ENCODE results near the gene PI4K2A. TPM values are rescaled to one million over a fixed set of nuclear protein-coding genes. Genes with fewer than 3 reads are reported as not detected.
A peak's percentile ranks its signal among the peaks of the same experiment; 100 is the strongest.
"Not testable (repeated sequence)": the region's sequence is repeated elsewhere in the genome, so short reads cannot be mapped to it uniquely, and the experiment has no call there.

Gene PI4K2A
- total and polyA plus RNA-seq, 4 experiments from 2014 or later = 8.5 to 9.9 (median 9.2) TPM

DNA sequence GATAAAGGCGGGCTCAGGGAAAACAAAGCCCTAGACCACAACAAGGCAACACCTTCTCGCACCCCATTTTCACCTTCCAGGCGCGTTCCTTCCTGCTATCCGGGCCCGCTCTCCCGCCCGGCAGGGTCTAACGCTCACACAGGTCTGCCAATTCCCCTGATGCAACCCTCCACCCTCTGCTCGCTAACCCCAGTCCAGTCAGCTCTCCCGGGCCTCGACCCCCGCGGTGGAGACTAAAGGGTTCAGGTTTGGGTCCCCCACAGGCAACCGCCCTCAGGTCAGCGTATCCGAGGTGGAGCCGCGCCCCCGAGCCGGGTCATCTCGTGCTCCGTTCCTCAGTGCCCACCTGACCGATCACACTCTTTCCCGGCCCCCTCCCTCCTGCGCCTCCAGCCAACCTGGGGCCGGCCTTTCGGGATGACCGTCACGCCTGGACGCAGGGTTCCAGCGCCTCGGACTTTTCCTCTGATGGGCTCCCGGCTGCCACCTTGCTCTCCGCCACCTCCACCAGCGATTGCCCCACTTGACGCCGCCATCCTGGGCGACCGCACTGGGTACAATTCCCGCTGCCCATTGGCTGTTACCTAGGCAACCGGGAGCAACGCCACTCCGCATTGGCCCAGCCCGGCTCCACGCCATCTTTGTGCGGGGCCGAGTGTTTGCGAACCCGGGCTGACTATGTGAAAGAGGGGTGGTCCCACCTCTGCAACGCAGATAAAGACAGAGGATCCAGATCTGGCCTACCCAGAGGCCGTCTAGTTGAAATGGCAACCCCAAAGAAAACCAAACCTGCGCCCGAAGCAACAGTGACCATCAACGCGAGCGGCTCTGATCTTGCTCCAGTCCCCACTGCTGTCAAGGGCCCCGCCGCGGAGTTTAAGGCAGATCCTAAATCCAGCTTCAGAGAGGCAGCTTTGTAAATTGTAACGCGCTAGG, 7.3 kb upstream of the PI4K2A start, which contains the start of gene MORN4:
Gene MORN4 (minus strand): TSS at position 552 of the 936 bp plus-strand sequence. CDS start 13,847 bp downstream, outside the sequence.
- Histone ChIP-seq H3K9me3 (ENCODE audit: control insufficient read depth in 1 of 2, low read length in 2 of 2) (no peaks in the 10 kb centered on the region), H3K4me1 (ENCODE audit: insufficient read depth, low read length) (peaks cover 10% of the 10 kb centered on the region), H3K36me3 (ENCODE audit: insufficient read depth, low read length) (no peaks in the 10 kb centered on the region), H3K27me3 (ENCODE audit: insufficient read depth, low read length) (no peaks in the 10 kb centered on the region), H3K27ac (ENCODE audit: low read depth, low read length) (peak within 1 kb of the TSS; percentile 36), H3K4me3 (ENCODE audit: low read length in 2 of 2) (peak within 1 kb of the TSS; percentile 53 to 55)
- H3K4me3 Mint-ChIP-seq = peak within 1 kb of the TSS; percentile 92 to 99 (median 97)
- ChIA-PET CTCF (ENCODE audit: partially characterized antibody) (interaction anchor here (0.8 kb wide), 1 partner anchor 16 kb away, joined by 3 read pairs; no protein-coding TSS in a partner anchor), POLR2A (ENCODE audit: partially characterized antibody) (interaction anchor here (0.6 to 1.3 kb wide), 4 partner anchors 8 to 232 kb away, joined by 3 to 5 read pairs (median 4); partner anchors contain the start of gene RRP12)
- no peaks in the 10 kb centered on the region for H3K27me3 Mint-ChIP-seq
- peaks cover 0 to 5% of the 10 kb centered on the region in 2 donors for H3K36me3 Mint-ChIP-seq
- intact Hi-C loops (cut with micrococcal nuclease) = loop anchor here (1.0 to 5.0 kb wide), 4 partner anchors 54 to 206 kb away; partner anchors contain the start of genes AVPI1, EXOSC1, MMS19 and PGAM1
- peak; percentile 91 to 92 (median 91) for DNase-seq
- peak within 1 kb of the TSS; percentile 83 to 97 (median 91) for H3K27ac Mint-ChIP-seq
- peaks cover 0 to 4% (median 0%) of the 10 kb centered on the region in 8 donors for H3K9me3 Mint-ChIP-seq
- H3K4me1 Mint-ChIP-seq = peaks cover 7 to 19% (median 14%) of the 10 kb centered on the region in 4 donors

DNA sequence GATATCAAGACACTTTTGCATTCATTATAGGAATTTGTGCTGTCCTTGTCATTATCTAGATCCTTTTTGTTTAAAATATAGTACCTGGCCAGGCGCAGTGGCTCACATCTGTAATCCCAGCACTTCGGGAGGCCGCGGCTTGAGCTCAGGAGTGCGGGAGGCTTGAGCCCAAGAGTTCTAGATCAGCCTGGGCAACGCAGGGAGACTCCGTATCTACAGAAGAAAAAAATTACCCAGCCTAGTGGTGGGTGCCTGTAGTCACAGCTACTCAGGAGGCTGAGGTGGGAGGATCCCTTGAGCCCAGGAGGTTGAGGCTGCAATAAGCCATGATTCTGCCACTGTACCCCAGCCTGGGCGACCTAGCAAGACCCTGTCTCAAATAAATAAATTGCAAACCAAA, 6.5 kb upstream of the PI4K2A start:
- intact Hi-C loops (cut with micrococcal nuclease) = loop anchor here (1.0 to 5.0 kb wide), 4 partner anchors 53 to 207 kb away; partner anchors contain the start of genes AVPI1, EXOSC1, MMS19 and PGAM1

GRCh38 chr10:97635577-97635976, 4.9 kb upstream of the PI4K2A start:
- no peaks in the 10 kb centered on the region for H3K9me3 ChIP-seq (ENCODE audit: control insufficient read depth in 1 of 2, low read length in 2 of 2)
- POLR2A ChIA-PET (ENCODE audit: partially characterized antibody) = no interaction called here

More for the DNA sequence above, 6.5 kb upstream of the PI4K2A start:
- H3K4me1 Mint-ChIP-seq = peaks cover 7 to 19% (median 14%) of the 10 kb centered on the region in 4 donors
- Histone ChIP-seq H3K36me3 (ENCODE audit: insufficient read depth, low read length) (no peaks in the 10 kb centered on the region), H3K9me3 (ENCODE audit: control insufficient read depth in 1 of 2, low read length in 2 of 2) (no peaks in the 10 kb centered on the region), H3K27me3 (ENCODE audit: insufficient read depth, low read length) (no peaks in the 10 kb centered on the region), H3K27ac (ENCODE audit: low read depth, low read length) (peak overlapping the region; percentile 36), H3K4me1 (ENCODE audit: insufficient read depth, low read length) (peaks cover 10% of the 10 kb centered on the region), H3K4me3 (ENCODE audit: low read length in 2 of 2) (peak overlapping the region; percentile 53 to 55)
- peak overlapping the region; percentile 61 to 97 (median 91) for H3K27ac Mint-ChIP-seq
- H3K27me3 Mint-ChIP-seq = no peaks in the 10 kb centered on the region
- peaks cover 0 to 4% (median 0%) of the 10 kb centered on the region in 8 donors for H3K9me3 Mint-ChIP-seq
- ChIA-PET POLR2A (ENCODE audit: partially characterized antibody) (interaction anchor here (0.6 to 1.0 kb wide), 2 partner anchors 15 to 24 kb away, joined by 3 read pairs; no protein-coding TSS in a partner anchor), CTCF (ENCODE audit: partially characterized antibody) (interaction anchor here (0.8 kb wide), 1 partner anchor 16 kb away, joined by 3 read pairs; no protein-coding TSS in a partner anchor)
- DNase-seq = peak in 4 of 5 donors; percentile 12 to 14 (median 14)
- peak overlapping the region; percentile 92 to 99 (median 97) for H3K4me3 Mint-ChIP-seq
- peaks cover 0 to 5% of the 10 kb centered on the region in 2 donors for H3K36me3 Mint-ChIP-seq

DNA sequence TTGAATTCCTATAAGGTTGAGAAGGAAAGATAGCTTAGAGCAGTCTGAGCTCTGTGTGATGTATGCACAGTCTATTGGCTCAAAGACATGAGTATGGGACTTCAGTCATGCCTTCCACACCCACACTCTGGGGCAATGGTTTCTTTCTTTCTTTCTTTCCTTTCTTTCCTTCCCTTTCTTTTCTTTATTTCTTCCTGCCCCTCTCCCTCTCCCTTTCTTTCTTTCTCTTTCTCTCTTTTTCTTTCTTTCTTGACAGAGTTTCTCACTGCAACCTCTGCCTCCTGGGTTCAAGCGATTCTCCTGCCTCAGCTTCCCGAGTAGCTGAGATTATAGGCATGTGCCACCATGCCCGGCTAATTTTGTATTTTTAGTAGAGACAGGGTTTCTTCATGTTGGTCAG, 1.4 kb upstream of the PI4K2A start:
- H3K4me3 Mint-ChIP-seq; H3K27ac ChIP-seq (ENCODE audit: low read depth, low read length); CTCF ChIA-PET (ENCODE audit: partially characterized antibody); H3K4me3 ChIP-seq (ENCODE audit: low read length in 2 of 2); H3K9me3 ChIP-seq (ENCODE audit: control insufficient read depth in 1 of 2, low read length in 2 of 2); H3K27me3 Mint-ChIP-seq; H3K9me3 Mint-ChIP-seq; H3K36me3 ChIP-seq (ENCODE audit: insufficient read depth, low read length); H3K27me3 ChIP-seq (ENCODE audit: insufficient read depth, low read length); DNase-seq; intact Hi-C loops (cut with micrococcal nuclease); H3K36me3 Mint-ChIP-seq: not testable (repeated sequence)
- POLR2A ChIA-PET (ENCODE audit: partially characterized antibody) = interaction anchor here (1.9 kb wide), 1 partner anchor 10 kb away, joined by 11 read pairs; no protein-coding TSS in a partner anchor
- peaks cover 15% of the 10 kb centered on the region for H3K4me1 ChIP-seq (ENCODE audit: insufficient read depth, low read length)
- Mint-ChIP-seq H3K27ac (peak overlapping the region in 1 of 7 donors; percentile 3), H3K4me1 (peaks cover 17 to 31% (median 21%) of the 10 kb centered on the region in 4 donors)

More at GRCh38 chr10:97635577-97635976, 4.9 kb upstream of the PI4K2A start:
- Histone ChIP-seq H3K4me1 (ENCODE audit: insufficient read depth, low read length) (peaks cover 10% of the 10 kb centered on the region), H3K4me3 (ENCODE audit: low read length in 2 of 2) (no peak overlapping the region), H3K27me3 (ENCODE audit: insufficient read depth, low read length) (no peaks in the 10 kb centered on the region), H3K27ac (ENCODE audit: low read depth, low read length) (no peak overlapping the region), H3K36me3 (ENCODE audit: insufficient read depth, low read length) (no peaks in the 10 kb centered on the region)
- no peak for DNase-seq
- Mint-ChIP-seq H3K4me1 (peaks cover 11 to 25% (median 18%) of the 10 kb centered on the region in 4 donors), H3K36me3 (peaks cover 0 to 7% of the 10 kb centered on the region in 2 donors), H3K4me3 (no peak overlapping the region), H3K9me3 (peaks cover 0 to 4% (median 0%) of the 10 kb centered on the region in 8 donors), H3K27ac (no peak overlapping the region), H3K27me3 (no peaks in the 10 kb centered on the region)
- intact Hi-C loops (cut with micrococcal nuclease) = no loop called here
- CTCF ChIA-PET (ENCODE audit: partially characterized antibody) = interaction anchor here (1.6 kb wide), 1 partner anchor 66 kb away, joined by 4 read pairs; no protein-coding TSS in a partner anchor

- Histone ChIP-seq H3K27ac (ENCODE audit: low read depth, low read length) (peak overlapping the region; percentile 68), H3K9me3 (ENCODE audit: control insufficient read depth in 1 of 2, low read length in 2 of 2) (no peaks in the 10 kb centered on the region), H3K4me3 (ENCODE audit: low read length in 2 of 2) (peak overlapping the region; percentile 83 to 97), H3K36me3 (ENCODE audit: insufficient read depth, low read length) (no peaks in the 10 kb centered on the region), H3K4me1 (ENCODE audit: insufficient read depth, low read length) (peaks cover 15% of the 10 kb centered on the region), H3K27me3 (ENCODE audit: insufficient read depth, low read length) (no peaks in the 10 kb centered on the region)
- POLR2A ChIA-PET (ENCODE audit: partially characterized antibody) = interaction anchor here (1.0 to 2.8 kb wide), 7 partner anchors 8 to 349 kb away, joined by 4 to 23 read pairs (median 5); partner anchors contain the start of genes ARHGAP19, AVPI1, MORN4 and RRP12
- Mint-ChIP-seq H3K27ac (peak overlapping the region; percentile 77 to 97 (median 91)), H3K4me1 (peaks cover 17 to 29% (median 24%) of the 10 kb centered on the region in 4 donors), H3K36me3 (peaks cover 8 to 20% of the 10 kb centered on the region in 2 donors), H3K9me3 (no peaks in the 10 kb centered on the region), H3K27me3 (no peaks in the 10 kb centered on the region), H3K4me3 (peak overlapping the region; percentile 94 to 99 (median 97))
- CTCF ChIA-PET (ENCODE audit: partially characterized antibody) = interaction anchor here (0.5 to 1.0 kb wide), 2 partner anchors 62 to 68 kb away, joined by 3 read pairs; no protein-coding TSS in a partner anchor
- DNase-seq = peak in 4 of 5 donors; percentile 4 to 43 (median 18)
- intact Hi-C loops (cut with micrococcal nuclease) = loop anchor here (1.0 to 10.0 kb wide), 4 partner anchors 46 to 1056 kb away; partner anchors contain the start of genes AVPI1, MMS19, RRP12 and TM9SF3
Observed at GRCh38 chr10:97640868-97641811, 669 bp downstream of the PI4K2A start.

DNA sequence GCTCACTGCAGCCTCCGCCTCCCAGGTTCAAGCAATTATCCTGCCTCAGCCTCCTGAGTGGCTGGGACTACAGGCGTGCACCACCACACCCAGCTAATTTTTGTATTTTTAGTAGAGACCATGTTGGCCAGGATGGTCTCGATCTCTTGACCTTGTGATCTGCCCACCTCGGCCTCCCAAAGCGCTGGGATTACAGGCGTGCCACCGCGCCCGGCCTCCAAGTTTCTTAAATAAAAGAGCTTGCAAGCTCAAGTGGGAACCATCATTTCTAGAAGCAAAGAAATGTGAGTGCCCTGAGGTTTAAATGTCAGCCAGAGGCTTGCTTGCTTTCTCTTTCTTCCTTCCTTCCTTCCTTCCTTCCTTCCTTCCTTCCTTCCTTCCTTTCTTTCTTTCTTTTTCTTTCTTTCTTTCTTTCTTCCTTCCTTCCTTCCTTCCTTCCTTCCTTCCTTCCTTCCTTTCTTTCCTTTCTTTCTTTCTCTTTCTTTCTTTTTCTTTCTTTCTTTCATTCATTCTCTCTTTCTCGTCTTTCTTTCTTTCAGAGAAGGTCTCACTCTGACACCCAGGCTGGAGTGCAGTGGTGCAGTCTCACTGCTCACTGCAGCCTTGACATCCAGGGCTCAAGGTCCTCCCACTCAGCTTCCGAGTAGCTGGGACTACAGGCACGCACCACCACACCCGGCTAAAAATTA, 2.1 kb downstream of the PI4K2A start:
- H3K36me3 Mint-ChIP-seq = peaks cover 8 to 22% of the 10 kb centered on the region in 2 donors
- POLR2A ChIA-PET (ENCODE audit: partially characterized antibody) = interaction anchor here (2.8 kb wide), 1 partner anchor 94 kb away, joined by 9 read pairs; the partner anchor contains the start of gene ZFYVE27
- H3K9me3 ChIP-seq (ENCODE audit: control insufficient read depth in 1 of 2, low read length in 2 of 2); H3K27me3 ChIP-seq (ENCODE audit: insufficient read depth, low read length); DNase-seq; H3K4me3 ChIP-seq (ENCODE audit: low read length in 2 of 2); CTCF ChIA-PET (ENCODE audit: partially characterized antibody); H3K27me3 Mint-ChIP-seq; H3K9me3 Mint-ChIP-seq; H3K36me3 ChIP-seq (ENCODE audit: insufficient read depth, low read length); H3K27ac ChIP-seq (ENCODE audit: low read depth, low read length): not testable (repeated sequence)
- intact Hi-C loops (cut with micrococcal nuclease) = loop anchor here (10.0 kb wide), 1 partner anchor 1058 kb away; the partner anchor contains the start of gene TM9SF3
- peak overlapping the region; percentile 49 to 99 (median 96) for H3K4me3 Mint-ChIP-seq
- peaks cover 15% of the 10 kb centered on the region for H3K4me1 ChIP-seq (ENCODE audit: insufficient read depth, low read length)
- peak overlapping the region in 1 of 7 donors; percentile 97 for H3K27ac Mint-ChIP-seq
- peaks cover 17 to 33% (median 27%) of the 10 kb centered on the region in 4 donors for H3K4me1 Mint-ChIP-seq
